ENCODE data around the gene MYO3B. TPM values are rescaled to one million over a fixed set of nuclear protein-coding genes. Genes with fewer than 3 reads are reported as not detected.

The MYO3B gene
- total RNA-seq, 1 experiment from 2014 or later = 0.63 TPM

GRCh38 chr2:170241756-170242155 is 63.8 kb downstream of the MYO3B start:
- no peaks in the 10 kb centered on the region for H3K79me1 ChIP-seq (ENCODE audit: insufficient read depth, low read depth, low read length, poor library complexity, severe bottlenecking)
- no peaks in the 10 kb centered on the region for H4K20me1 ChIP-seq (ENCODE audit: control insufficient read depth, insufficient read depth, insufficient read length)
- H3K9ac ChIP-seq (ENCODE audit: extremely low read depth, insufficient read length, low read length) = no peak overlapping the region
- TF ChIP-seq CTCF (conservative IDR thresholded peaks at IDR 0.05) = no peak
- H3K4me1 ChIP-seq (ENCODE audit: insufficient read depth, low read length) = 0 out of 2 replicates have a peak, but pooled peaks cover 3% of the 10 kb centered on the region
- no peak overlapping the region for H2BK12ac ChIP-seq (ENCODE audit: insufficient read length, low read depth, low read length)
- no peak overlapping the region for H2AFZ ChIP-seq (ENCODE audit: low read length)
- Mint-ChIP-seq H3K27me3 (ENCODE audit: low read depth) (no peaks in the 10 kb centered on the region), H3K9me3 (no peaks in the 10 kb centered on the region), H3K4me1 (peaks cover 19 to 20% of the 10 kb centered on the region in 2 experiments), H3K4me3 (no peak overlapping the region), H3K36me3 (ENCODE audit: insufficient read depth in 1 of 3, low read depth in 3 of 3) (no peaks in the 10 kb centered on the region), H3K27ac (no peak overlapping the region)
- no peak overlapping the region for H3K56ac ChIP-seq (ENCODE audit: insufficient read length, low read depth, low read length)
- H3K14ac ChIP-seq (ENCODE audit: insufficient read depth, low read length) = no peak overlapping the region
- H4K91ac ChIP-seq (ENCODE audit: insufficient read length, low read depth, low read length) = no peak overlapping the region
- H4K8ac ChIP-seq (replicated peaks; ENCODE audit: insufficient read length, low read depth, low read length) = no peak overlapping the region
- H3K4ac ChIP-seq (ENCODE audit: low read depth, low read length) = no peak overlapping the region
- H3K23me2 ChIP-seq (ENCODE audit: insufficient read length, low read depth, low read length, poor library complexity, severe bottlenecking) = no peaks in the 10 kb centered on the region
- no peak overlapping the region for H2BK120ac ChIP-seq (ENCODE audit: low read depth, low read length, poor library complexity, severe bottlenecking)
- no peak overlapping the region for H2BK15ac ChIP-seq (ENCODE audit: low read depth, low read length)
- H2AK5ac ChIP-seq (ENCODE audit: insufficient read length, low read length) = no peak overlapping the region
- H3K27ac ChIP-seq (ENCODE audit: insufficient read length, low read depth, low read length) = no peak overlapping the region
- H3K4me2 ChIP-seq (ENCODE audit: insufficient read depth, insufficient read length, low read length) = no peak overlapping the region
- no peak overlapping the region for H3T11ph ChIP-seq (ENCODE audit: low read length)
- no peaks in the 10 kb centered on the region for H3K9me3 ChIP-seq (ENCODE audit: control insufficient read depth, low read depth, low read length)
- H2BK5ac ChIP-seq (ENCODE audit: insufficient read length, low read length) = no peak overlapping the region
- H3K18ac ChIP-seq (ENCODE audit: insufficient read length, low read depth, low read length) = no peak overlapping the region
- H2BK20ac ChIP-seq (ENCODE audit: low read depth, low read length, poor library complexity, severe bottlenecking) = no peak overlapping the region
- no peaks in the 10 kb centered on the region for H3K27me3 ChIP-seq (ENCODE audit: insufficient read depth, low read length)
- no peak for DNase-seq
- H3K23ac ChIP-seq (ENCODE audit: insufficient read length, low read depth, low read length) = no peak overlapping the region
- no CpG with 5 or more reads among the region's 2 CpGs for WGBS (ENCODE audit: extremely low coverage, insufficient read length, low lambda C conversion rate)
- H3K79me2 ChIP-seq (ENCODE audit: insufficient read depth, low read length) = no peaks in the 10 kb centered on the region
- H4K5ac ChIP-seq (ENCODE audit: insufficient read length, low read depth, low read length) = no peak overlapping the region

Data from H9 (cell line).